Fibroblast of skin of left quadriceps (primary cell): ENCODE data around the gene HECTD4.
"Not testable (repeated sequence)": the region's sequence is repeated elsewhere in the genome, so short reads cannot be mapped to it uniquely, and the experiment has no call there.

Experiments
- DNase-seq, 2 experiments: peaks; one replicate each; pipeline ENCODE4 v3.0.0-alpha.2; 2013; ENCODE audit warnings: low read depth in 2 of 2

HECTD4 gene

GRCh38 chr12:112381883-112382796 is at the start of gene HECTD4:
Gene HECTD4 (minus strand): TSS chr12:112382431. CDS start chr12:112382128, 303 bp downstream.
- peak; percentile 52 to 53 for DNase-seq

GRCh38 chr12:112431965-112432364 is 49.7 kb upstream of the HECTD4 start:
- no peak for DNase-seq

- no peak for DNase-seq
Measured at GRCh38 chr12:112430929-112431328, 48.7 kb upstream of the HECTD4 start.

- no peak for DNase-seq
Measured at GRCh38 chr12:112427760-112428159, 45.5 kb upstream of the HECTD4 start.

- no peak for DNase-seq
Measured at GRCh38 chr12:112425582-112426382, 43.6 kb upstream of the HECTD4 start.

- no peak for DNase-seq
Measured at GRCh38 chr12:112424126-112424525, 41.9 kb upstream of the HECTD4 start.

GRCh38 chr12:112422531-112422930 is 40.3 kb upstream of the HECTD4 start:
- DNase-seq, result no peak

GRCh38 chr12:112421363-112421762 is 39.1 kb upstream of the HECTD4 start:
- DNase-seq, result no peak

GRCh38 chr12:112420740-112421139 is 38.5 kb upstream of the HECTD4 start:
- DNase-seq, result no peak

- peak; percentile 45 to 54 for DNase-seq
Measured at GRCh38 chr12:112419297-112420133, 37.3 kb upstream of the HECTD4 start.

- peak; percentile 44 to 60 for DNase-seq
Measured at GRCh38 chr12:112418608-112419296, 36.5 kb upstream of the HECTD4 start, which contains the start of gene PTPN11. Gene PTPN11 (plus strand): TSS chr12:112418947. CDS start chr12:112419112, 165 bp downstream.

GRCh38 chr12:112418273-112418607 is 36.0 kb upstream of the HECTD4 start:
- no peak for DNase-seq

- DNase-seq, result not testable (repeated sequence)
Measured at GRCh38 chr12:112415457-112415856, 33.2 kb upstream of the HECTD4 start.

GRCh38 chr12:112413855-112414625 is 31.8 kb upstream of the HECTD4 start:
- DNase-seq, result no peak

GRCh38 chr12:112409906-112410244 is 27.6 kb upstream of the HECTD4 start:
- DNase-seq, result no peak

- DNase-seq, result peak; percentile 87 to 89
Measured at GRCh38 chr12:112409064-112409905, 27.1 kb upstream of the HECTD4 start, which contains the start of gene RPL6. Gene RPL6 (minus strand): TSS chr12:112409605. CDS start chr12:112408656, 949 bp downstream.

- DNase-seq, result no peak
Measured at GRCh38 chr12:112408621-112409020, 26.4 kb upstream of the HECTD4 start.

- not testable (repeated sequence) for DNase-seq
Measured at GRCh38 chr12:112407683-112408082, 25.5 kb upstream of the HECTD4 start.
